ENCODE measurements around the gene COL4A2. TPM values are rescaled to one million over a fixed set of nuclear protein-coding genes. Genes with fewer than 3 reads are reported as not detected.

The COL4A2 gene
- polyA plus RNA-seq, 1 donor (not counting 4 experiments of a cell fraction or from before 2014, with no cell fraction given): 30.7 TPM

DNA sequence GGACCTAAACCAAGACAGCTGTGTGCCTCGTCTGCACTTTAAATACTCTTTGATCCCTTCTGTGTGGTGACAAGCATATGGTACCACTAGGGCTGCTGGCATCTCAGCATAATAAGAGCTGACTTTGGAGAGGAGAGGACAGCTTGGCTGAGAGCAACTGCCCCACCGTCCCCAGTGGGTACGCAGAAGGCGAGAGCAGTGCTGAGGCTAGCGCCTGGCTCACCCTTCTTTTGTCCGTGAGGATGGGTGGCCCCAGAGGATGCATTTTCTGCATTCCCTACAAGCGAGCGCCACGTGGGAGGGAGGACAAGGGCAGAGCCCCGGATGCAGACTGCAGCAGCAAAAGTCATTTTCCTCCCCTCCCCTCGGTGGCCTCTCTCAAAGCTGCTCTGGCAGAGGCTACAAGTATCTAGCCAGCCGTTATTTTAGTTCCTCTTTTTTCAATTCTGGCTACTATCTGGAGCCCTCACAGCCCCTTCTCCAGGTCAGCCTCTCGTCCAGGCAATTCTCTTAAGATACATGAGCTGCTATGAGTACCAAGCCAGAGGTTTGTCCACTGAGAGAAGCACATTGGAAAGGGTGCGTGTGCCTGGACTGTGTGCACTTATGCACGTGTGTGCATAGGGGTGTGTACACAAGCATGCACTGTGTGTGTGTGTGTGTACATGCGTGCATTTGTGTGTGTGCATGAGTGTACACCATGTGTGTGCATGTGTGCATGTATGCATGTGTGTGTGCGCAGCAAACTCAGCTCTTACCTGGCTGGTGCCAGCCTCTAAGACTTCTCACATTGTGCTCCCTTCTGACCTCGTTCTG, 203.1 kb downstream of the COL4A2 start:
- peaks cover 10% of the 10 kb centered on the region for H3K4me1 ChIP-seq (ENCODE audit: control insufficient read depth, extremely low read depth, insufficient read depth, low read length)
- no peak for FAIRE-seq
- H3K79me2 ChIP-seq (ENCODE audit: control insufficient read depth, insufficient read depth, low read length): no peaks in the 10 kb centered on the region
- no peak for TF ChIP-seq EZH2 (IDR thresholded peaks at IDR 0.05; ENCODE audit: low read length)
- TF ChIP-seq, protein P1, sequence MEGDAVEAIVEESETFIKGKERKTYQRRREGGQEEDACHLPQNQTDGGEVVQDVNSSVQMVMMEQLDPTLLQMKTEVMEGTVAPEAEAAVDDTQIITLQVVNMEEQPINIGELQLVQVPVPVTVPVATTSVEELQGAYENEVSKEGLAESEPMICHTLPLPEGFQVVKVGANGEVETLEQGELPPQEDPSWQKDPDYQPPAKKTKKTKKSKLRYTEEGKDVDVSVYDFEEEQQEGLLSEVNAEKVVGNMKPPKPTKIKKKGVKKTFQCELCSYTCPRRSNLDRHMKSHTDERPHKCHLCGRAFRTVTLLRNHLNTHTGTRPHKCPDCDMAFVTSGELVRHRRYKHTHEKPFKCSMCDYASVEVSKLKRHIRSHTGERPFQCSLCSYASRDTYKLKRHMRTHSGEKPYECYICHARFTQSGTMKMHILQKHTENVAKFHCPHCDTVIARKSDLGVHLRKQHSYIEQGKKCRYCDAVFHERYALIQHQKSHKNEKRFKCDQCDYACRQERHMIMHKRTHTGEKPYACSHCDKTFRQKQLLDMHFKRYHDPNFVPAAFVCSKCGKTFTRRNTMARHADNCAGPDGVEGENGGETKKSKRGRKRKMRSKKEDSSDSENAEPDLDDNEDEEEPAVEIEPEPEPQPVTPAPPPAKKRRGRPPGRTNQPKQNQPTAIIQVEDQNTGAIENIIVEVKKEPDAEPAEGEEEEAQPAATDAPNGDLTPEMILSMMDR (optimal IDR thresholded peaks at IDR 0.05 in 1 of 3, IDR thresholded peaks at IDR 0.05 in 1 of 3, conservative IDR thresholded peaks at IDR 0.05 in 1 of 3; ENCODE audit: extremely low read depth in 1 of 3, insufficient read depth in 2 of 3, low read length in 3 of 3): no peak
- H3K27me3 ChIP-seq (ENCODE audit: control insufficient read depth, extremely low read depth, insufficient read depth, low read length): no peaks in the 10 kb centered on the region
- no peak overlapping the region for H3K9ac ChIP-seq (ENCODE audit: control insufficient read depth, extremely low read depth, insufficient read depth, low read length)
- H3K36me3 ChIP-seq (ENCODE audit: control insufficient read depth in 2 of 2, extremely low read depth in 1 of 2, insufficient read depth in 2 of 2, low read length in 2 of 2): peaks cover 13 to 40% of the 10 kb centered on the region in 2 experiments
- H3K27ac ChIP-seq (ENCODE audit: control insufficient read depth, insufficient read depth, low read length): no peak overlapping the region
- DNase-seq (ENCODE audit: low read depth, low spot score): no peak
- H3K9me1 ChIP-seq (ENCODE audit: control insufficient read depth, extremely low read depth, insufficient read depth, low read length): peaks cover 3% of the 10 kb centered on the region
- no peak overlapping the region for H2AFZ ChIP-seq (ENCODE audit: control insufficient read depth, low read length)
- no peaks in the 10 kb centered on the region for H3K9me3 ChIP-seq (ENCODE audit: control insufficient read depth, low read depth, low read length)
- no peak overlapping the region for H3K4me3 ChIP-seq (ENCODE audit: control insufficient read depth in 2 of 3, extremely low read depth in 1 of 3, insufficient read depth in 2 of 3, low read depth in 1 of 3, low read length in 3 of 3)
- no peak overlapping the region for H3K4me2 ChIP-seq (ENCODE audit: control insufficient read depth, extremely low read depth, insufficient read depth, low read depth, low read length)
- dilution Hi-C loops (cut with MboI; ENCODE audit: extremely low pct_ligation_motif_present, low sequenced_read_pairs): no loop called here
- no peaks in the 10 kb centered on the region for H4K20me1 ChIP-seq (ENCODE audit: control insufficient read depth, extremely low read depth, insufficient read depth, low read length)

GRCh38 chr13:110511509-110512181, 204.6 kb downstream of the COL4A2 start:
- dilution Hi-C loops (cut with MboI; ENCODE audit: extremely low pct_ligation_motif_present, low sequenced_read_pairs): no loop called here
- no peak for TF ChIP-seq EZH2 (IDR thresholded peaks at IDR 0.05; ENCODE audit: low read length)
- TF ChIP-seq, protein P1 (optimal IDR thresholded peaks at IDR 0.05 in 1 of 3, IDR thresholded peaks at IDR 0.05 in 1 of 3, conservative IDR thresholded peaks at IDR 0.05 in 1 of 3; ENCODE audit: extremely low read depth in 1 of 3, insufficient read depth in 2 of 3, low read length in 3 of 3): no peak
- no peaks in the 10 kb centered on the region for H4K20me1 ChIP-seq (ENCODE audit: control insufficient read depth, extremely low read depth, insufficient read depth, low read length)

More at GRCh38 chr13:110511509-110512181, 204.6 kb downstream of the COL4A2 start:
- peaks cover 10 to 39% of the 10 kb centered on the region in 2 experiments for H3K36me3 ChIP-seq (ENCODE audit: control insufficient read depth in 2 of 2, extremely low read depth in 1 of 2, insufficient read depth in 2 of 2, low read length in 2 of 2)
- H3K9ac ChIP-seq (ENCODE audit: control insufficient read depth, extremely low read depth, insufficient read depth, low read length): no peak overlapping the region
- H3K9me3 ChIP-seq (ENCODE audit: control insufficient read depth, low read depth, low read length): no peaks in the 10 kb centered on the region
- peaks cover 3% of the 10 kb centered on the region for H3K9me1 ChIP-seq (ENCODE audit: control insufficient read depth, extremely low read depth, insufficient read depth, low read length)
- no peaks in the 10 kb centered on the region for H3K27me3 ChIP-seq (ENCODE audit: control insufficient read depth, extremely low read depth, insufficient read depth, low read length)
- DNase-seq (ENCODE audit: low read depth, low spot score) (no peak), FAIRE-seq (no peak)
- no peaks in the 10 kb centered on the region for H3K79me2 ChIP-seq (ENCODE audit: control insufficient read depth, insufficient read depth, low read length)
- no peak overlapping the region for H2AFZ ChIP-seq (ENCODE audit: control insufficient read depth, low read length)
- peaks cover 9% of the 10 kb centered on the region for H3K4me1 ChIP-seq (ENCODE audit: control insufficient read depth, extremely low read depth, insufficient read depth, low read length)
- H3K4me2 ChIP-seq (ENCODE audit: control insufficient read depth, extremely low read depth, insufficient read depth, low read depth, low read length): no peak overlapping the region
- H3K27ac ChIP-seq (ENCODE audit: control insufficient read depth, insufficient read depth, low read length): no peak overlapping the region
- H3K4me3 ChIP-seq (ENCODE audit: control insufficient read depth in 2 of 3, extremely low read depth in 1 of 3, insufficient read depth in 2 of 3, low read depth in 1 of 3, low read length in 3 of 3): no peak overlapping the region

Data from keratinocyte (primary cell).